AG09309 (cell line): Measurements from ENCODE around the gene NR5A2.

Source experiments
- DNase-seq: peaks from one replicate; pipeline ENCODE4 v3.0.0-alpha.2; 2010; ENCODE audit warnings: low read depth
- H3K4me3 ChIP-seq: 2 replicates; pipeline ENCODE4 v1.5.1; 2011; ENCODE audit warnings: mild to moderate bottlenecking, low read depth, low read length, moderate library complexity; ENCODE audit not compliant: control insufficient read depth
- TF ChIP-seq, protein P1 (sequence below): IDR thresholded peaks from 2 replicates; pipeline ENCODE4 v1.5.1; 2011; ENCODE audit warnings: mild to moderate bottlenecking, low read depth, low read length, inconsistent platforms; ENCODE audit not compliant: insufficient read depth, control insufficient read depth; ENCODE audit errors: missing control alignments

The NR5A2 gene

GRCh38 chr1:200161801-200162200 lies 134.3 kb downstream of the NR5A2 start:
- no peak overlapping the region for H3K4me3 ChIP-seq
- TF ChIP-seq, protein P1, sequence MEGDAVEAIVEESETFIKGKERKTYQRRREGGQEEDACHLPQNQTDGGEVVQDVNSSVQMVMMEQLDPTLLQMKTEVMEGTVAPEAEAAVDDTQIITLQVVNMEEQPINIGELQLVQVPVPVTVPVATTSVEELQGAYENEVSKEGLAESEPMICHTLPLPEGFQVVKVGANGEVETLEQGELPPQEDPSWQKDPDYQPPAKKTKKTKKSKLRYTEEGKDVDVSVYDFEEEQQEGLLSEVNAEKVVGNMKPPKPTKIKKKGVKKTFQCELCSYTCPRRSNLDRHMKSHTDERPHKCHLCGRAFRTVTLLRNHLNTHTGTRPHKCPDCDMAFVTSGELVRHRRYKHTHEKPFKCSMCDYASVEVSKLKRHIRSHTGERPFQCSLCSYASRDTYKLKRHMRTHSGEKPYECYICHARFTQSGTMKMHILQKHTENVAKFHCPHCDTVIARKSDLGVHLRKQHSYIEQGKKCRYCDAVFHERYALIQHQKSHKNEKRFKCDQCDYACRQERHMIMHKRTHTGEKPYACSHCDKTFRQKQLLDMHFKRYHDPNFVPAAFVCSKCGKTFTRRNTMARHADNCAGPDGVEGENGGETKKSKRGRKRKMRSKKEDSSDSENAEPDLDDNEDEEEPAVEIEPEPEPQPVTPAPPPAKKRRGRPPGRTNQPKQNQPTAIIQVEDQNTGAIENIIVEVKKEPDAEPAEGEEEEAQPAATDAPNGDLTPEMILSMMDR = no peak
- no peak for DNase-seq

- no peak for DNase-seq
- TF ChIP-seq, protein P1 = no peak
- no peak overlapping the region for H3K4me3 ChIP-seq
These were observed 134.7 kb downstream of the NR5A2 start for GRCh38 chr1:200162258-200162657.

GRCh38 chr1:200162877-200163276 lies 135.4 kb downstream of the NR5A2 start:
- no peak for DNase-seq
- TF ChIP-seq, protein P1 = no peak
- H3K4me3 ChIP-seq = no peak overlapping the region

- TF ChIP-seq, protein P1 = no peak
These were observed 136.4 kb downstream of the NR5A2 start for GRCh38 chr1:200163911-200164310.

GRCh38 chr1:200165493-200166220 lies 138.1 kb downstream of the NR5A2 start:
- TF ChIP-seq, protein P1 = no peak
- no peak for DNase-seq
- no peak overlapping the region for H3K4me3 ChIP-seq

More at GRCh38 chr1:200163911-200164310, 136.4 kb downstream of the NR5A2 start:
- H3K4me3 ChIP-seq = no peak overlapping the region
- DNase-seq = no peak

DNA sequence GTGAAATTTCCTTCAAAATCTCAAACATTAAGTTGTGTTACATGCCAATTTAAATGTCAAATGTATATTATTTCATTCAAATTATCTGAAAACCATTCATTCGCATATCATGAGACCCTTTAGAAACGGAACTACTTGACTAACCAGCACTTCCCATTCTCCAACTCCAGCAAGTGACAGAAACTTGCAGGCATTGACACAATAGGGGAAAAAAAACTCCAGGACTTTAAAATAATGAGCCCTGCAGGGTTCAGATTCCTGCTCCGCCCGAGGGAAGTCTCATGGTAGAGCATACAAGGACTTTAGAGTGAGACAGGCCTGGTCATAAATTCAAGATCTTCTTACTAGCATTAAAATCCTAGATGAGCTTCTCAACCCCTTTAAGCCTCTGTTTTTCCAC lies 138.9 kb downstream of the NR5A2 start:
- TF ChIP-seq, protein P1 = no peak
- H3K4me3 ChIP-seq = no peak overlapping the region
- no peak for DNase-seq
